ENCODE data around the gene POP4. TPM values are rescaled to one million over a fixed set of nuclear protein-coding genes. Genes with fewer than 3 reads are reported as not detected.

The POP4 gene
- total and polyA plus RNA-seq, 9 of the 15 experiments (the other 6 are each of a cell fraction or from before 2014, with no cell fraction given), result 42.1 to 128 (median 99.0) TPM

DNA sequence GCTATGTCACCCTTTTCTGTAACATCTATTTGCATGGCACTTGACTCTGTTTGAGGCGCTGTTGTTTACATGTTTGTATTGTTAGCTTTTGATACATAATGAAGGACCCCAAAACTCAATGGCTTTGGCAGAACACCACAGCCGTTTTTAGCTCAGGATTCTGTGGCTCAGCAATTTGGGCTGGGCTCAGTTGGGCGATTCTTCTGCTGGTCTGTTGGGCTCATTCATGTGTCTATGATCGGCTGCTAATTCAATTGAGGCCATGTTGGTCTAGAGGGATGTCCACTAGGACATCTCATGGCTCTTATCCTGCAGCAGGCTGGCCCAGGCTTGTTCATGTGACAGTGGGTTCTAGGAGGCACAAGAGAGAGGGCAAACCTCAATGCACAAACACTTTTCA, 46.3 kb upstream of the POP4 start:
- no peak for ATAC-seq
- FAIRE-seq, result no peak
- CTCF ChIA-PET (ENCODE audit: low intra/inter-chr PET ratio), result no interaction called here

More for the DNA sequence above, 46.3 kb upstream of the POP4 start:
- Histone ChIP-seq H3K9me1 (ENCODE audit: control insufficient read depth, insufficient read depth, low read length) (no peaks in the 10 kb centered on the region), H3K36me3 (ENCODE audit: control insufficient read depth, insufficient read depth, low read length) (no peaks in the 10 kb centered on the region), H3K4me2 (ENCODE audit: insufficient read depth, low read length) (no peak overlapping the region), H3K9ac (ENCODE audit: insufficient read depth in 1 of 2, low read depth in 2 of 2, low read length in 2 of 2) (no peak overlapping the region), H3K27ac (ENCODE audit: extremely low read depth, low read depth, low read length) (no peak overlapping the region), H3K4me1 (replicated peaks in 1 of 2; ENCODE audit: control insufficient read depth in 2 of 2, insufficient read depth in 2 of 2, low read length in 2 of 2) (no peaks in the 10 kb centered on the region), H2AFZ (ENCODE audit: low read depth, low read length) (no peak overlapping the region), H3K79me2 (ENCODE audit: control insufficient read depth, insufficient read depth, low read length) (no peaks in the 10 kb centered on the region), H3K9me3 (replicated peaks; ENCODE audit: control insufficient read depth, insufficient read depth, low read depth, low read length) (no peaks in the 10 kb centered on the region), H3K27me3 (ENCODE audit: control insufficient read depth in 2 of 2, insufficient read depth in 2 of 2, low read length in 2 of 2) (peaks cover 4 to 23% of the 10 kb centered on the region in 2 experiments; a peak in 4 of 5 replicates), H3K4me3 (no peak overlapping the region), H4K20me1 (replicated peaks; ENCODE audit: control insufficient read depth, insufficient read depth, low read length) (no peaks in the 10 kb centered on the region)
- no peak for DNase-seq (ENCODE audit: extremely low read depth in 1 of 4, low spot score in 3 of 4)
- in situ Hi-C loops (cut with MboI), result no loop called here
- TF ChIP-seq TAF7 (tag; IDR thresholded peaks at IDR 0.05), result no peak
- TF ChIP-seq SRSF7 (optimal IDR thresholded peaks at IDR 0.05; ENCODE audit: low read depth, low read length), result no peak
- no peak for TF ChIP-seq ZNF23 (CRISPR knock-in tag; IDR thresholded peaks at IDR 0.05)
- TF ChIP-seq ZNF561 (CRISPR knock-in tag; conservative IDR thresholded peaks at IDR 0.05), result no peak
- TF ChIP-seq C11orf30 (IDR thresholded peaks at IDR 0.05; ENCODE audit: low read depth), result no peak
- no peak for TF ChIP-seq ZNF124 (CRISPR knock-in tag; IDR thresholded peaks at IDR 0.05)
- no peak for TF ChIP-seq MBD2 (IDR thresholded peaks at IDR 0.05; ENCODE audit: borderline replicate concordance, low read depth)
- TF ChIP-seq TAF1 (IDR thresholded peaks at IDR 0.05; ENCODE audit: control insufficient read depth, extremely low read depth, insufficient read depth, low read length, severe bottlenecking), result no peak
- TF ChIP-seq, protein P1, sequence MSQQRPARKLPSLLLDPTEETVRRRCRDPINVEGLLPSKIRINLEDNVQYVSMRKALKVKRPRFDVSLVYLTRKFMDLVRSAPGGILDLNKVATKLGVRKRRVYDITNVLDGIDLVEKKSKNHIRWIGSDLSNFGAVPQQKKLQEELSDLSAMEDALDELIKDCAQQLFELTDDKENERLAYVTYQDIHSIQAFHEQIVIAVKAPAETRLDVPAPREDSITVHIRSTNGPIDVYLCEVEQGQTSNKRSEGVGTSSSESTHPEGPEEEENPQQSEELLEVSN (IDR thresholded peaks at IDR 0.05; ENCODE audit: borderline replicate concordance in 1 of 2, extremely low read depth in 1 of 2, insufficient read depth in 1 of 2, insufficient read length in 1 of 2, low read depth in 1 of 2, low read length in 1 of 2, poor library complexity in 1 of 2, severe bottlenecking in 1 of 2), result no peak
- TF ChIP-seq POLR2H (tag; IDR thresholded peaks at IDR 0.05; ENCODE audit: low read depth), result no peak
- TF ChIP-seq ZNF589 (CRISPR knock-in tag; IDR thresholded peaks at IDR 0.05; ENCODE audit: low read depth), result no peak
- TF ChIP-seq, protein P2, sequence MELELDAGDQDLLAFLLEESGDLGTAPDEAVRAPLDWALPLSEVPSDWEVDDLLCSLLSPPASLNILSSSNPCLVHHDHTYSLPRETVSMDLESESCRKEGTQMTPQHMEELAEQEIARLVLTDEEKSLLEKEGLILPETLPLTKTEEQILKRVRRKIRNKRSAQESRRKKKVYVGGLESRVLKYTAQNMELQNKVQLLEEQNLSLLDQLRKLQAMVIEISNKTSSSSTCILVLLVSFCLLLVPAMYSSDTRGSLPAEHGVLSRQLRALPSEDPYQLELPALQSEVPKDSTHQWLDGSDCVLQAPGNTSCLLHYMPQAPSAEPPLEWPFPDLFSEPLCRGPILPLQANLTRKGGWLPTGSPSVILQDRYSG (tag; conservative IDR thresholded peaks at IDR 0.05; ENCODE audit: low read depth), result no peak
- TF ChIP-seq ZNF695 (CRISPR knock-in tag; IDR thresholded peaks at IDR 0.05), result no peak
- TF ChIP-seq TCF3 (CRISPR knock-in tag; IDR thresholded peaks at IDR 0.05), result no peak
- TF ChIP-seq OTX1 (CRISPR knock-in tag; IDR thresholded peaks at IDR 0.05), result no peak
- TF ChIP-seq ZNF717 (CRISPR knock-in tag; IDR thresholded peaks at IDR 0.05), result no peak
- 0% methylated on average over 4 of the region's 4 CpGs for WGBS (ENCODE audit: insufficient coverage, low coverage, missing lambda C conversion rate)
- intact Hi-C loops (cut with micrococcal nuclease), result no loop called here
- POLR2A ChIA-PET, result no interaction called here
- BruUV-seq (replicated peaks), result no TSS peak

Data from K562 (cell line).